OCI-LY1 (cell line): ENCODE data around the gene TRIM73.
A peak's percentile ranks its signal among the peaks of the same experiment; 100 is the strongest.
"Not testable (repeated sequence)": the region's sequence is repeated elsewhere in the genome, so short reads cannot be mapped to it uniquely, and the experiment has no call there.

Experiments used
- H2AFZ ChIP-seq: fragments of 200-600 bp; sonication (generic), shearing (Covaris generic); 2 replicates; pipeline ENCODE4 v1.6.0; 2014; ENCODE audit warnings: antibody characterized with exemption, mild to moderate bottlenecking, low read length
- H3F3A ChIP-seq: fragments of 200-600 bp; sonication (generic), shearing (Covaris generic); 2 replicates; pipeline ENCODE4 v1.6.0; 2014; ENCODE audit warnings: mild to moderate bottlenecking, antibody characterized with exemption, low read length, moderate library complexity; ENCODE audit not compliant: insufficient read depth
- H3K27ac ChIP-seq: fragments of 200-600 bp; sonication (generic); 2 replicates; pipeline ENCODE4 v1.5.1; 2014; ENCODE audit warnings: low read length, mixed run types, mild to moderate bottlenecking, low read depth; ENCODE audit not compliant: poor library complexity, severe bottlenecking
- H3K27me3 ChIP-seq: fragments of 200-600 bp; sonication (generic); 2 replicates; pipeline ENCODE4 v1.6.0; 2014; ENCODE audit warnings: antibody characterized with exemption, mild to moderate bottlenecking, low read length, moderate library complexity; ENCODE audit not compliant: insufficient read depth
- H3K36me3 ChIP-seq: fragments of 200-600 bp; sonication (generic); 2 replicates; pipeline ENCODE4 v1.6.1; 2014; ENCODE audit warnings: mild to moderate bottlenecking, antibody characterized with exemption, low read length, moderate library complexity, mixed read lengths; ENCODE audit not compliant: insufficient read depth
- H3K4me1 ChIP-seq: fragments of 200-600 bp; sonication (generic); 2 replicates; pipeline ENCODE4 v1.5.1; 2014; ENCODE audit warnings: mild to moderate bottlenecking, low read length, moderate library complexity; ENCODE audit not compliant: insufficient read depth, severe bottlenecking
- H3K4me2 ChIP-seq: fragments of 200-600 bp; sonication (generic), shearing (Covaris generic); 2 replicates; pipeline ENCODE4 v1.6.1; 2014; ENCODE audit warnings: low read length
- H3K4me3 ChIP-seq: fragments of 200-600 bp; sonication (generic); 2 replicates; pipeline ENCODE4 v1.5.1; 2014; ENCODE audit warnings: low read length, low read depth, mild to moderate bottlenecking, mixed read lengths; ENCODE audit not compliant: poor library complexity, severe bottlenecking
- H3K79me2 ChIP-seq: fragments of 200-600 bp; shearing (Covaris generic); 2 replicates; pipeline ENCODE4 v1.6.1; 2016; ENCODE audit warnings: mixed run types, low read length, mixed read lengths; ENCODE audit not compliant: insufficient read depth
- H3K9ac ChIP-seq: fragments of 200-600 bp; sonication (generic), shearing (Covaris generic); 2 replicates; pipeline ENCODE4 v1.6.1; 2014; ENCODE audit warnings: mild to moderate bottlenecking, low read length, mixed read lengths
- H3K9me2 ChIP-seq: fragments of 200-600 bp; sonication (generic), shearing (Covaris generic); 2 replicates; pipeline ENCODE4 v1.6.1; 2014; ENCODE audit warnings: low read depth, mild to moderate bottlenecking, low read length, mixed read lengths
- H3K9me3 ChIP-seq: fragments of 200-600 bp; shearing (Covaris generic); 2 replicates; pipeline ENCODE4 v1.6.1; 2014; ENCODE audit warnings: low read length, mixed read lengths
- H4K20me1 ChIP-seq: fragments of 200-600 bp; sonication (generic), shearing (Covaris generic); 2 replicates; pipeline ENCODE4 v1.6.0; 2016; ENCODE audit warnings: mild to moderate bottlenecking, low read length; ENCODE audit not compliant: insufficient read depth

TRIM73 gene

DNA sequence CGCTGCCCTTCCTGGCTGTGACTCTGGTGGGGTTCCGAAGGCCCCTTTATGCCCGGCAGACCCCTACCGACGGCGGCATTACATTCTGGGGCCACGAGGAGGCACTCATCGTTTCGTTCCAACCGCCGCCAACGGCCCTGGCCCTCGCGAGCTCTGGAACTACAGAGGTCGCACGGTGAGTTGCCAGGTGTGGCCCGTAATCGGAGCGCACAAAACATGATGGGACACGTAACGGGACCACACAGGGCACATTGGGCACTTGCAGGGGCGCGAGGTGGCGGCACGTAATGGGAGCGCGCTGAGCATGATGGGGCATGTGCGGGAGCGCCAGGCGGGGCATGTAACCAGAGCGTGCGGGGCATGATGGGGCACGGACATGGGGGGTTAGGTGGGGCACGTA lies at the start of gene TRIM73:
Gene TRIM73, plus strand, starts transcription at position 301 of the 400 bp plus-strand sequence. CDS start 3,305 bp downstream, outside the sequence.
- not testable (repeated sequence) for H3K79me2 ChIP-seq, H3K9ac ChIP-seq, H3K9me3 ChIP-seq, H3K27me3 ChIP-seq, H2AFZ ChIP-seq, H3K4me3 ChIP-seq, H3K4me2 ChIP-seq, H3K4me1 ChIP-seq, H3K9me2 ChIP-seq, H4K20me1 ChIP-seq, H3K36me3 ChIP-seq, H3F3A ChIP-seq, H3K27ac ChIP-seq

DNA sequence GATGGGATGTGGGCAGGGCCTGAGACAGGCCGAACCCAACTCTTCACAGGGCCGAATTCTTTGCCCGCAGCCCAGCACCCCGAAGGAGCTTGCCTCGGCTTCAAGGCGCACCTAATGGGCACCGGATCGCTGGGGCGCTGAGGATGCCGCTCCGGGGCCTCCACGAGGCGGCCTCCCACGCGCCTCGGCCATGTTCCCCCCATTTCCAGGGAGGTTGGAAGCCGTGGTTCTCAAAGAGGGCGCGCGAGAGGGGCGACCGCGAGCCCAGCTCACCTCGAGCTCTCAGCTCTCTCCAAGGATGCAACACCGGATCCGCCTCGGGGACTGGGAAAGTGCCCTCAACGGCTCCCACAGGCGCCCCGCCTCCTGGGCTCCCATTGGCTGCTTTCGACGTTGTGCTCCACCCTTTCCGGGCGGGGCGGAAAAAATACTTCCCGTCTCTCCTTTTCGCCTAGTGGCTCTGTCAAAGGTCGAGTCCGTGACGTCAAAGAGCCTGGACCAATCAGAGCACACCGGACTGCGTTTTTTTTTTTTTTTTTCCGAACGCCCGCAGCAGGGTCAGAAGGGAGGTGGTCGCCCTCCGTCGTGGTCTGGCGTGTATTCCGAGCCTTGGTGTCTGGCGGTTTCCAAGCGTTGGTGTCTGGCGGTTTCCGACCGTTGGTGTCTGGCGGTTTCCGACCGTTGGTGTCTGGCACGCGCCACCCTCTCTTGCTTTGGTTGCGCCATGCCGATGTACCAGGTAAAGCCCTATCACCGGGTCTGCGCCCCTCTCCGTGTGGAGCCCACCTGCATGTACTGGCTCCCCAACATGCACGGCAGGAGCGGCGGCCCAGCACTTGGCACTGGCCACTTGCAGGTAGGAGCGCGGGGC lies 36.5 kb upstream of the TRIM73 start:
- H3K4me2 ChIP-seq, H3K9me3 ChIP-seq, H3K9me2 ChIP-seq, H3K4me1 ChIP-seq, H3F3A ChIP-seq, H3K79me2 ChIP-seq, H3K27me3 ChIP-seq, H3K36me3 ChIP-seq, H2AFZ ChIP-seq, H4K20me1 ChIP-seq: not testable (repeated sequence)
- Histone ChIP-seq H3K9ac (peak overlapping the region; percentile 54; the same call in 1 of the 2 replicates), H3K27ac (peak overlapping the region; percentile 64), H3K4me3 (peak overlapping the region; percentile 54)

DNA sequence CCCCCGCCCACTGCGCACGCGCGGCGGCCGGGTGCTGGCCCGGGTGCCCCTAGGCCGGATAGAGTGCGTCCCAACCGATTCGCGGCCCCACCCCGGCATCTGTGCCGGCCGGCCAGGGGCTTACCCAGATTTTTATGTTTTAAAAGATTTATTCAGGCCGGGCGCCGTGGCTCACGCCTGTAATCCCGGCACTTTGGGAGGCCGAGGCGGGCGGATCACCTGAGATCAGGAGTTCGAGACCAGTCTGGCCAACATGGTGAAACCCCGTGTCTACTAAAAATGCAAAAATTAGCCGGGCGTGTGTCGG lies 35.9 kb upstream of the TRIM73 start:
- not testable (repeated sequence) for H3K9ac ChIP-seq, H3K27ac ChIP-seq
- peak overlapping the region; percentile 54 for H3K4me3 ChIP-seq

DNA sequence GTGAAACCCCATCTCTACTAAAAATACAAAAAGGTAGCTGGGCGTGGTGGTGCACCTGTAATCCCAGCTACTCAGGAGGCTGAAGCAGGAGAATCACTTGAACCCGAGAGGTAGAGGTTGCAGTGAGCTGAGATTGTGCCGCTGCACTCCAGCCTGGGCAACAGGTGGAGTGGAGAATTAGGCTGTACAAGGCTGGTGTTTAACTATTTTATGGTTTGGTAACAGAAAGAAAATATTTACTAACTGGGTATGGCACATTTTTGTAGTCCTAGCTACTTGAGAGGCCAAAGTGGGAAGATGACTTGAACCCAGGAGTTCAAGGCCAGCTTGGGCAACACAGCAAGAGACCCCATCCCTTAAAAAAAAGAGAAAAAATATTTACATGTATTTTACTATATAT lies 31.4 kb upstream of the TRIM73 start:
- not testable (repeated sequence) for H3K9me2 ChIP-seq, H3K9me3 ChIP-seq, H2AFZ ChIP-seq, H4K20me1 ChIP-seq, H3K9ac ChIP-seq, H3K27ac ChIP-seq, H3K4me1 ChIP-seq, H3K27me3 ChIP-seq, H3K4me2 ChIP-seq, H3K4me3 ChIP-seq, H3K36me3 ChIP-seq, H3K79me2 ChIP-seq, H3F3A ChIP-seq

More for the DNA sequence above, 35.9 kb upstream of the TRIM73 start:
- not testable (repeated sequence) for H3K36me3 ChIP-seq, H3K79me2 ChIP-seq, H3K4me1 ChIP-seq, H3K9me2 ChIP-seq, H4K20me1 ChIP-seq, H3K4me2 ChIP-seq, H3K27me3 ChIP-seq, H2AFZ ChIP-seq, H3K9me3 ChIP-seq, H3F3A ChIP-seq

DNA sequence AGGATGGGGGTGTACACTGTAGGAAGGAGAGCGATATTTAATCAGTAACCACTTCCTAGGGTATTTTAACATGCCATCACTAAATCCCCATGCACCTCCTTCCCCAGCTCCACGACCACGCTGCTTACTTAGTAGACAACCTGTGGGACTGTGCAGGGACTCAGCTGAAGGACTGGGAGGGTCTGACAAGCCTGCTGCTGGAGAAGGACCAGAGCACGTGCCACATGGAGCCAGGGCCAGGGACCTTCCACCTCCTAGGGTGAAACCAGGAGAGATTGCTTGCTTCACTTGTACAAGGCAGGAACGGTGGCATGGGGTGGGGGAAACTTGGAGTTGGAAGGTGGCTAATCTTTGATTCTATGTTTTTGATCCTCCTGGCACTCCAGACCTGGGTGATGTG lies 28.8 kb upstream of the TRIM73 start:
- H3K4me2 ChIP-seq, H3K27me3 ChIP-seq, H3K4me1 ChIP-seq, H3K79me2 ChIP-seq, H3K27ac ChIP-seq, H4K20me1 ChIP-seq, H3K36me3 ChIP-seq, H3K9me2 ChIP-seq, H2AFZ ChIP-seq, H3K9ac ChIP-seq, H3F3A ChIP-seq, H3K4me3 ChIP-seq, H3K9me3 ChIP-seq: not testable (repeated sequence)

DNA sequence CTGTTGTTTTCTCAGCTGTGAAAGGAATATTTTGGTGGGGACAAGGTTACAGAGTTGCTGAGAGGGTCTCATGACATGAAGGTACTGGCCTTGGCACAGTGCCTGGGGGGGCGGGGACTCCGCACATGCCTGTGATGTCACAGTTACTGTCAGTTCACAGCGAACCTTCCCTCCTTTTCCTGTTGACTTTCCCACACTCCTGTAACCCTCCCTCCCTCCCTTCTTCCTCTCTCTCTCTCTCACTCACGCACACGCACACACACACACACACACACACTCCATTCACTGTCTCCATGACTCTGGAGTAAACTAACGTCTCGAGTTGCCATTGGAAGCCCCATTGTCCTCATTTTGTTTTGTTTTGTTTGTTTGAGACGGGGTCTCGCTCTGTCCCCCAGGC lies 28.1 kb upstream of the TRIM73 start:
- H3K4me1 ChIP-seq, H3F3A ChIP-seq, H3K4me2 ChIP-seq, H3K9me2 ChIP-seq, H3K4me3 ChIP-seq, H4K20me1 ChIP-seq, H3K27ac ChIP-seq, H3K79me2 ChIP-seq, H3K9ac ChIP-seq, H3K9me3 ChIP-seq, H2AFZ ChIP-seq, H3K27me3 ChIP-seq, H3K36me3 ChIP-seq: not testable (repeated sequence)

DNA sequence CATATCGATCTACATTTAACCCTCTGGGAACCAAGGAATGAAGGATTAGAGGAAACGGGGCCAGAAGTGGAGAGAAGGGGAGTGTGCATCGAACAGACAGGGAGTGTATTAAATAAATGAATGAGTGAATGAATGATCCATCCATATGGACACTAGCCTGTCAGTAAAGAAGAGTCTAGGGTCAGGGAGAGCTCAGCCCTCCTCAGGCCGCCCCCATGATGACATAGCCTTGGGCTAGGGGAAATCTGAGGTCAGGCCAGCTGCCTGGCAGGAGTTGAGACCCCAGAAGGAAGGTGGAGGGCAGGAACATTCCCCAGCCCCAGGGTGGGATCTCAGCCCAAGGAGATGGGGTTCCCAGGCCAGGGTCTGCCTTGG lies 21.3 kb upstream of the TRIM73 start:
- not testable (repeated sequence) for H3K4me3 ChIP-seq, H3K9me2 ChIP-seq, H4K20me1 ChIP-seq, H2AFZ ChIP-seq, H3F3A ChIP-seq, H3K27ac ChIP-seq, H3K4me1 ChIP-seq, H3K9ac ChIP-seq, H3K9me3 ChIP-seq, H3K36me3 ChIP-seq, H3K79me2 ChIP-seq, H3K27me3 ChIP-seq, H3K4me2 ChIP-seq
